Panc1 (cell line): Measurements from ENCODE around the gene PARD3. TPM values are rescaled to one million over a fixed set of nuclear protein-coding genes. Genes with fewer than 3 reads are reported as not detected.

Experiments
- ATAC-seq: fragments of 200-7000 bp; cut with Tn5 transposase; 2 replicates; pipeline ENCODE4 v1.9.1; 2020; ENCODE audit warnings: mild to moderate bottlenecking, moderate library complexity
- BruUV-seq: library from RNA; stranded (reverse); fragments of 400-500 nt; replicated peaks from 2 replicates; lab custom pipeline; 2021; lab: Mats Ljungman, UMichigan
- CTCF ChIA-PET: fragments of 300-600 bp; sonication (Branson Sonifier 250); formaldehyde crosslinking; loops from one replicate; lab custom pipeline; 2022; ENCODE audit warnings: antibody characterized with exemption; lab: Charles Lee
- POLR2A ChIA-PET: fragments of 300-600 bp; sonication (Branson Sonifier 250); formaldehyde crosslinking; loops from one replicate; lab custom pipeline; 2022; ENCODE audit warnings: antibody characterized with exemption; lab: Charles Lee
- DNase-seq: peaks from one replicate; pipeline ENCODE4 v3.0.0-alpha.2; 2010; ENCODE audit warnings: low read depth, low spot score
- H3K27ac ChIP-seq: 2 replicates; pipeline ENCODE4 v1.5.1; 2011; ENCODE audit warnings: mild to moderate bottlenecking, low read length, inconsistent platforms
- H3K27me3 ChIP-seq: fragments of 200-500 bp; sonication (Bioruptor generic); 2 replicates; pipeline ENCODE4 v1.6.0; 2014; ENCODE audit warnings: low read length, inconsistent platforms; ENCODE audit not compliant: control insufficient read depth, insufficient read depth
- H3K36me3 ChIP-seq: fragments of 200-500 bp; sonication (Bioruptor generic); 2 replicates; pipeline ENCODE4 v1.5.1; 2014; ENCODE audit warnings: inconsistent platforms, mild to moderate bottlenecking, low read length, moderate library complexity; ENCODE audit not compliant: control insufficient read depth, insufficient read depth
- H3K4me1 ChIP-seq: 2 replicates; pipeline ENCODE4 v1.5.1; 2011; ENCODE audit warnings: inconsistent platforms, mild to moderate bottlenecking, low read length, moderate library complexity; ENCODE audit not compliant: control insufficient read depth, insufficient read depth
- H3K4me3 ChIP-seq, 2 experiments: 2 replicates each; pipeline ENCODE4 v1.5.1; 2011 to 2012; ENCODE audit warnings: low read depth in 2 of 2, low read length in 2 of 2, mild to moderate bottlenecking in 2 of 2, inconsistent platforms in 1 of 2, moderate library complexity in 1 of 2
- H3K9me3 ChIP-seq: fragments of 200-500 bp; sonication (Bioruptor generic); 2 replicates; pipeline ENCODE4 v1.5.1; 2014; ENCODE audit warnings: low read depth, mild to moderate bottlenecking, inconsistent platforms, low read length, moderate library complexity; ENCODE audit not compliant: control insufficient read depth, insufficient read depth
- POLR2AphosphoS5 ChIP-seq: IDR thresholded peaks from 2 replicates; pipeline ENCODE4 v1.6.1; 2012; ENCODE audit warnings: mild to moderate bottlenecking, low read depth, low read length, moderate library complexity
- SIN3A ChIP-seq: IDR thresholded peaks from 2 replicates; pipeline ENCODE4 v1.6.1; 2012; ENCODE audit warnings: low read depth, mild to moderate bottlenecking, low read length, moderate library complexity, borderline replicate concordance; ENCODE audit not compliant: insufficient read depth
- TCF7L2 ChIP-seq: IDR thresholded peaks from 2 replicates; pipeline ENCODE4 v1.6.1; 2011; ENCODE audit warnings: mild to moderate bottlenecking, low read depth, low read length, inconsistent platforms
- in situ Hi-C: cut with HindIII; loops from 2 replicates; pipeline ENCODE4 v1.10.0; 2016; ENCODE audit warnings: low sequenced_read_pairs, low pct_unique_long_range_greater_than_20kb
- intact Hi-C: fragments of 100-400 bp; cut with micrococcal nuclease; formaldehyde crosslinking; loops from one replicate; pipeline ENCODE4 v1.10.0; 2022; ENCODE audit not compliant: unreplicated experiment
- total RNA-seq: library from RNA; stranded (reverse); gene quantifications from one replicate; pipeline ENCODE4 v1.2.1, GENCODE V29; 2021; ENCODE audit not compliant: unreplicated experiment
- TF ChIP-seq, protein P1 (sequence below): fragments of 450-650 bp; IDR thresholded peaks from 2 replicates; pipeline ENCODE4 v1.5.1; 2017; ENCODE audit warnings: mild to moderate bottlenecking
- TF ChIP-seq, protein P2 (sequence below), 2 experiments: IDR thresholded peaks; 2 replicates each; pipeline ENCODE4 v1.6.1; 2011 to 2012; ENCODE audit warnings: low read depth in 2 of 2, control low read depth in 1 of 2, low read length in 1 of 2, mild to moderate bottlenecking in 1 of 2, moderate library complexity in 1 of 2; ENCODE audit not compliant: insufficient read depth in 1 of 2

Gene PARD3
- total RNA-seq, 1 experiment from 2014 or later = 29.8 TPM

DNA sequence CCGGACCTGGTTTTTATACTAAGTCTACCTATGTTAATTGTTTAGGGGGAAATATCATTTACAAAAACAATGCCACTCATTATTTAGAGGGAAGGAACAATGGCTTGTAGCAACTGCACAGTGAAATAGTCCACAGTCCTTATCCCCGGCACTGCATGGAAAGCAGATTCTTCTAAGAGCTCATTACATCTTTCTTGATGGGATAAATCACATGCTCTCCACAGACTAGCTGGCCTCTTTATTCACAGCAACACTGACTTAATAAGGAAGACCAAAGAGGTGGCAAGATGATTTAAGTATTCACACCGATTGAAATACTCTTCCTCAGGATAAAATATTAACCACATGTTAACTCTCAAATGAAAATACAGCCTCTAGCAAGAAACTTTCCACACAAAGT lies 349.4 kb downstream of the PARD3 start:
- no TSS peak for BruUV-seq
- ChIA-PET POLR2A (no interaction called here), CTCF (no interaction called here)
- in situ Hi-C loops = no loop called here
- no peak for DNase-seq
- Histone ChIP-seq H3K4me1 (no peaks in the 10 kb centered on the region), H3K4me3 (no peak overlapping the region), H3K27me3 (no peaks in the 10 kb centered on the region), H3K27ac (no peak overlapping the region), H3K36me3 (no peaks in the 10 kb centered on the region), H3K9me3 (no peaks in the 10 kb centered on the region)
- TF ChIP-seq SIN3A (no peak), POLR2AphosphoS5 (no peak), TCF7L2 (no peak)
- TF ChIP-seq, protein P1, sequence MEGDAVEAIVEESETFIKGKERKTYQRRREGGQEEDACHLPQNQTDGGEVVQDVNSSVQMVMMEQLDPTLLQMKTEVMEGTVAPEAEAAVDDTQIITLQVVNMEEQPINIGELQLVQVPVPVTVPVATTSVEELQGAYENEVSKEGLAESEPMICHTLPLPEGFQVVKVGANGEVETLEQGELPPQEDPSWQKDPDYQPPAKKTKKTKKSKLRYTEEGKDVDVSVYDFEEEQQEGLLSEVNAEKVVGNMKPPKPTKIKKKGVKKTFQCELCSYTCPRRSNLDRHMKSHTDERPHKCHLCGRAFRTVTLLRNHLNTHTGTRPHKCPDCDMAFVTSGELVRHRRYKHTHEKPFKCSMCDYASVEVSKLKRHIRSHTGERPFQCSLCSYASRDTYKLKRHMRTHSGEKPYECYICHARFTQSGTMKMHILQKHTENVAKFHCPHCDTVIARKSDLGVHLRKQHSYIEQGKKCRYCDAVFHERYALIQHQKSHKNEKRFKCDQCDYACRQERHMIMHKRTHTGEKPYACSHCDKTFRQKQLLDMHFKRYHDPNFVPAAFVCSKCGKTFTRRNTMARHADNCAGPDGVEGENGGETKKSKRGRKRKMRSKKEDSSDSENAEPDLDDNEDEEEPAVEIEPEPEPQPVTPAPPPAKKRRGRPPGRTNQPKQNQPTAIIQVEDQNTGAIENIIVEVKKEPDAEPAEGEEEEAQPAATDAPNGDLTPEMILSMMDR = no peak
- TF ChIP-seq, protein P2, sequence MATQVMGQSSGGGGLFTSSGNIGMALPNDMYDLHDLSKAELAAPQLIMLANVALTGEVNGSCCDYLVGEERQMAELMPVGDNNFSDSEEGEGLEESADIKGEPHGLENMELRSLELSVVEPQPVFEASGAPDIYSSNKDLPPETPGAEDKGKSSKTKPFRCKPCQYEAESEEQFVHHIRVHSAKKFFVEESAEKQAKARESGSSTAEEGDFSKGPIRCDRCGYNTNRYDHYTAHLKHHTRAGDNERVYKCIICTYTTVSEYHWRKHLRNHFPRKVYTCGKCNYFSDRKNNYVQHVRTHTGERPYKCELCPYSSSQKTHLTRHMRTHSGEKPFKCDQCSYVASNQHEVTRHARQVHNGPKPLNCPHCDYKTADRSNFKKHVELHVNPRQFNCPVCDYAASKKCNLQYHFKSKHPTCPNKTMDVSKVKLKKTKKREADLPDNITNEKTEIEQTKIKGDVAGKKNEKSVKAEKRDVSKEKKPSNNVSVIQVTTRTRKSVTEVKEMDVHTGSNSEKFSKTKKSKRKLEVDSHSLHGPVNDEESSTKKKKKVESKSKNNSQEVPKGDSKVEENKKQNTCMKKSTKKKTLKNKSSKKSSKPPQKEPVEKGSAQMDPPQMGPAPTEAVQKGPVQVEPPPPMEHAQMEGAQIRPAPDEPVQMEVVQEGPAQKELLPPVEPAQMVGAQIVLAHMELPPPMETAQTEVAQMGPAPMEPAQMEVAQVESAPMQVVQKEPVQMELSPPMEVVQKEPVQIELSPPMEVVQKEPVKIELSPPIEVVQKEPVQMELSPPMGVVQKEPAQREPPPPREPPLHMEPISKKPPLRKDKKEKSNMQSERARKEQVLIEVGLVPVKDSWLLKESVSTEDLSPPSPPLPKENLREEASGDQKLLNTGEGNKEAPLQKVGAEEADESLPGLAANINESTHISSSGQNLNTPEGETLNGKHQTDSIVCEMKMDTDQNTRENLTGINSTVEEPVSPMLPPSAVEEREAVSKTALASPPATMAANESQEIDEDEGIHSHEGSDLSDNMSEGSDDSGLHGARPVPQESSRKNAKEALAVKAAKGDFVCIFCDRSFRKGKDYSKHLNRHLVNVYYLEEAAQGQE (IDR thresholded peaks at IDR 0.05; ENCODE audit: insufficient read depth in 1 of 2, low read depth in 2 of 2, low read length in 1 of 2) = no peak
- intact Hi-C loops = no loop called here
- no peak for ATAC-seq

DNA sequence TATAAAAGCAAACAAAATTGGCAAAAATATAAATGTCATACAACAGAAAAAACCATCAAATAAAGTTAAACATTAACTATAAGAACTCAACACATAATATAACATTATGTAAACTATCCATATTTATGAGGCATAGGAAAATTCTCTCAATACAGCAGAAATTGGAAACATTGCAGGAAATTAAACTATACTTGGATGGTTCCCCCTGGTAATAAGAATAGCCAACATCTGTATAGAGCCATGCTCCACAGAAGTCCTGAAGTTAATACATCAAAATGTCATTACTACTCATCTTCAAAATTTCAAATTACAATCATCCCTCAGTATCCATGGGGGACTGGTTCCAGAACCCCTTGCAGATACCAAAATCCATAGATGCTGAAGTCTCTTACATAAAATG lies 350.5 kb downstream of the PARD3 start:
- DNase-seq = no peak

More for the DNA sequence above, 350.5 kb downstream of the PARD3 start:
- Histone ChIP-seq H3K4me3 (no peak overlapping the region), H3K27me3 (no peaks in the 10 kb centered on the region), H3K27ac (no peak overlapping the region), H3K4me1 (no peaks in the 10 kb centered on the region), H3K9me3 (no peaks in the 10 kb centered on the region), H3K36me3 (no peaks in the 10 kb centered on the region)
- in situ Hi-C loops (no loop called here), intact Hi-C loops (no loop called here)
- ChIA-PET POLR2A (no interaction called here), CTCF (no interaction called here)
- no TSS peak for BruUV-seq
- TF ChIP-seq, protein P1 = no peak
- TF ChIP-seq POLR2AphosphoS5 (no peak), SIN3A (no peak), TCF7L2 (no peak)
- TF ChIP-seq, protein P2 (IDR thresholded peaks at IDR 0.05; ENCODE audit: insufficient read depth in 1 of 2, low read depth in 2 of 2, low read length in 1 of 2) = no peak
- ATAC-seq = no peak
